MM.1S (cell line): ENCODE measurements around the gene ADCK1.
"Not testable (repeated sequence)": the region's sequence is repeated elsewhere in the genome, so short reads cannot be mapped to it uniquely, and the experiment has no call there.

Source experiments
- EZH2phosphoT487 ChIP-seq: fragments of 300-600 bp; sonication (generic); IDR thresholded peaks from 2 replicates; pipeline ENCODE4 v1.6.1; 2018; ENCODE audit warnings: antibody characterized with exemption, low read length
- TF ChIP-seq, protein P1 (sequence below): fragments of 300-600 bp; sonication (generic); IDR thresholded peaks from 2 replicates; pipeline ENCODE4 v1.5.1; 2016; ENCODE audit warnings: antibody characterized with exemption, low read length, mixed read lengths

DNA sequence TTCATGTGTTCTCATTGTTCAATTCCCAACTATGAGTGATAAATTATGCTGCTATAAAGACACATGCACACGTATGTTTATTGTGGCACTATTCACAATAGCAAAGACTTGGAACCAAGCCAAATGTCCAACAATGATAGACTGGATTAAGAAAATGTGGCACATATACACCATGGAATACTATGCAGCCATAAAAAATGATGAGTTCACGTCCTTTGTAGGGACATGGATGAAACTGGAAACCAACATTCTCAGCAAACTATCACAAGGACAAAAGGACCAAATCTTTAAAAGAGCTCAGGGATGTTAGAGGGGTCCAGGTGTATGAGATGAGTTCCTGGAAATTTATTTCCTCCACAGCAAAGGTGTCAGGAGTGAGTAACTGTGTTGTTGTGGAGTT, 115.5 kb downstream of the ADCK1 start:
- not testable (repeated sequence) for TF ChIP-seq EZH2phosphoT487
- TF ChIP-seq, protein P1, sequence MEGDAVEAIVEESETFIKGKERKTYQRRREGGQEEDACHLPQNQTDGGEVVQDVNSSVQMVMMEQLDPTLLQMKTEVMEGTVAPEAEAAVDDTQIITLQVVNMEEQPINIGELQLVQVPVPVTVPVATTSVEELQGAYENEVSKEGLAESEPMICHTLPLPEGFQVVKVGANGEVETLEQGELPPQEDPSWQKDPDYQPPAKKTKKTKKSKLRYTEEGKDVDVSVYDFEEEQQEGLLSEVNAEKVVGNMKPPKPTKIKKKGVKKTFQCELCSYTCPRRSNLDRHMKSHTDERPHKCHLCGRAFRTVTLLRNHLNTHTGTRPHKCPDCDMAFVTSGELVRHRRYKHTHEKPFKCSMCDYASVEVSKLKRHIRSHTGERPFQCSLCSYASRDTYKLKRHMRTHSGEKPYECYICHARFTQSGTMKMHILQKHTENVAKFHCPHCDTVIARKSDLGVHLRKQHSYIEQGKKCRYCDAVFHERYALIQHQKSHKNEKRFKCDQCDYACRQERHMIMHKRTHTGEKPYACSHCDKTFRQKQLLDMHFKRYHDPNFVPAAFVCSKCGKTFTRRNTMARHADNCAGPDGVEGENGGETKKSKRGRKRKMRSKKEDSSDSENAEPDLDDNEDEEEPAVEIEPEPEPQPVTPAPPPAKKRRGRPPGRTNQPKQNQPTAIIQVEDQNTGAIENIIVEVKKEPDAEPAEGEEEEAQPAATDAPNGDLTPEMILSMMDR = not testable (repeated sequence)
